G401 (cell line): Measurements from ENCODE around the gene TAF11L7. TPM values are rescaled to one million over a fixed set of nuclear protein-coding genes. Genes with fewer than 3 reads are reported as not detected.
"Not testable (repeated sequence)": the region's sequence is repeated elsewhere in the genome, so short reads cannot be mapped to it uniquely, and the experiment has no call there.

Source experiments
- DNase-seq: peaks from one replicate; pipeline ENCODE4 v3.0.0-alpha.2; 2015; ENCODE audit warnings: low spot score
- in situ Hi-C: cut with HindIII; loops from 2 replicates; pipeline ENCODE4 v1.10.0; 2016; ENCODE audit warnings: low sequenced_read_pairs, mixed read lengths
- total RNA-seq: library from RNA; depleted of rRNA; stranded (reverse); fragments of >200 nt; shearing (Covaris generic); gene quantifications from 2 replicates; pipeline ENCODE4 v1.2.3, GENCODE V29; 2014; rRNA removed

TAF11L7 gene
- not detected in 2 replicates for total RNA-seq

DNA sequence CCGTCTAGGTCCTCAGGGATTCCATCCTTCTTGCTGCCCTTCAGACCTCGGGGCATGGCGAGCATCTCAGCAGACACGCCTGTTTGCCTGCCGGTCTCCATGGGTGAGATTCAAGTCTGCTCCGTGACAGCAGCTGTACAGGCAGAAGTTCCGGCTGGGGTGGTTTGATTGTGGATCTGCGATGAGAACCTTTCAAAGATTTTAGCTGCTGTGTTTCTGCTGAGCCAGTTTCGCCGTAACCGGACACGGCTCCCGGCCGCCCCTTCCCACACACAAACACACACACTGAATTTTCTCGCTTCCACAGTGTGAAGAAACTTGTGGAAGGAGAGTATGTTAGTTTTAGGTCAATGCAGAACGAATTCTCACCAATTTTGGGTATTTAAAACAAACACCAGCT is at the start of gene TAF11L7:
Gene TAF11L7, minus strand, starts transcription at position 101 of the 400 bp plus-strand sequence.
- DNase-seq, in situ Hi-C loops: not testable (repeated sequence)

DNA sequence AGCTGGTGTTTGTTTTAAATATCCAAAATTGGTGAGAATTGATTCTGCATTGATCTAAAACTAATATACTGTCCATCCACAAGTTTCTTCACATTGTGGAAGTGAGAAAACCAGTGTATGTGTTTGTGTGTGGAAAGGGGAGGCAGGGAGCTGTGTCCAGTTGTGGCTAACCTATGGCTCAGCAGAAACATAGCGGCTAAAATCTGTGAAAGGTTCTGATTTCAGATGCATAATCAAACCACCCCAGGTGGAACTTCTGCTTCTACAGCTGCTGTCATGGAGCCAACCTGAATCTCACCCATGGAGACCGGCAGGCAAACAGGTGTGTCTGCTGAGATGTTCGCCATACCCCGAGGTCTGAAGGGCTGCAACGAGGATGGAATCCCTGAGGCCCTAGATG is 48.6 kb upstream of the TAF11L7 start, which contains the start of gene TAF11L14:
Gene TAF11L14, plus strand, starts transcription at position 301 of the 400 bp plus-strand sequence.
- in situ Hi-C loops: no loop called here
- DNase-seq: no peak

DNA sequence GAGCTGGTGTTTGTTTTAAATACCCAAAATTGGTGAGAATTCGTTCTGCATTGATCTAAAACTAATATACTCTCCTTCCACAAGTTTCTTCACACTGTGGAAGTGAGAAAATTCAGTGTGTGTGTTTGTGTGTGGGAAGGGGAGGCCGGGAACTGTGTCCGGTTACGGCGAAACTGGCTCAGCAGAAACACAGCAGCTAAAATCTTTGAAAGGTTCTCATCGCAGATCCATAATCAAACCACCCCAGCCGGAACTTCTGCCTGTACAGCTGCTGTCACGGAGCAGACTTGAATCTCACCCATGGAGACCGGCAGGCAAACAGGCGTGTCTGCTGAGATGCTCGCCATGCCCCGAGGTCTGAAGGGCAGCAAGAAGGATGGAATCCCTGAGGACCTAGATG is 46.2 kb upstream of the TAF11L7 start, which contains the start of gene TAF11L13:
Gene TAF11L13, plus strand, starts transcription at position 301 of the 400 bp plus-strand sequence.
- DNase-seq, in situ Hi-C loops: not testable (repeated sequence)

DNA sequence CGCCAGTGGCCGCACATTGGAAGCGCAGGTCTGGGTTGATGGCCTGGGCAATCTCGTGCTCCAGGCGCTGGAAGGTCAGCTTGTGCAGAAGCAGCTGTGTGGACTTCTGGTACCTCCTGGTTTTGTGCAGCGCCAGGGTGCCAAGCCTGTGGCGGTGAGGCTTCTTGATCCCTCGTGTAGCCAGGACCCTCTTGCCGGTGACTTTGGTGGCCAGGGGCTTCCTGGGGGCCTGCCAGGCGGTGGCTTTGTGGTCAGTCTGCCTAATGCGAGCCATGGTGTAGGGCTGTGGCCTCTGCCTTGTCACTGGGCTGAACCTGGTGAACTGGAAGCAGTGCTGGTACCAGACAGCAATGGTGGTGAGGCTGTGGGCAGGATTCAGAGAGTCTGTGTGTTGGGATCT is 40.1 kb upstream of the TAF11L7 start:
- no peak for DNase-seq
- in situ Hi-C loops: no loop called here

DNA sequence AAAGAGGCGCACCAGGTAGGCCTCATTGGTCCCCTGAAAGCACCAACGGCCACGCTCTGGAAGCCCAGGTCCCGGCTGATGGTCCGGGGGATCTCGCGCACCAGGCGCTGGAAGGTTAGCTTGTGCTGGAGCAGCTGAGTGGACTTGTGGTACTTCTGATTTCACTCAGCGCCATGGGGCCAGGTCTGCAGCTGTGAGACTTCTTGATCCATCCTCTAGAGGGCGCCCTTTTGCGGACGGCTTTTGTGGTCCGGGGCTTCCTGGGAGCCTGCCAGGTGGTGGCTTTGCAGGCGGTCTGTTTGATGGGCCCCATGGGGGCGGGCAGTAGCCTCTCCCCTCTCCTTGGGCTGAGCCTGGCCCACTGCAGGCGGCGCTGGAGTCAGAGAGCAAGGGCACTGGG is 35.1 kb upstream of the TAF11L7 start:
- in situ Hi-C loops: no loop called here
- DNase-seq: no peak

DNA sequence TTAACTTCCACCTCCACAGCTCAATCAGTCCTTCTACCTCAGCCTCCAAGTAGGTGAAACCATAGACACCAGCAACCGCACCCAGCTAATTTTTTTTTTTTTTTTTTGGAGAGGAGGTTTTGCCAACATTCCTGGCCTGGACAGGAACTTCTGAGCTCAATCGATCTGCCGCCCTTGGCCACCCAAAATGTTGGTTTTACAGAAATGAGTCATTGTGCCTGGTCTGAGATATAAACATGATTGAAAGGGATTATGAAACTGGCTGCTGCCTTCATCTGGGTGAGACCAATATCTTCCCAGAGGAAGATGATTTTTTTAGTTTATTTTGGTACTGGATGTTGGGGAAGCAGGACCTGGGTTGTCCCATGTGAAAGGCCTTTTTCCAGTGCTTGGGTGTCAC is 33.8 kb upstream of the TAF11L7 start:
- DNase-seq: no peak
- in situ Hi-C loops: no loop called here

DNA sequence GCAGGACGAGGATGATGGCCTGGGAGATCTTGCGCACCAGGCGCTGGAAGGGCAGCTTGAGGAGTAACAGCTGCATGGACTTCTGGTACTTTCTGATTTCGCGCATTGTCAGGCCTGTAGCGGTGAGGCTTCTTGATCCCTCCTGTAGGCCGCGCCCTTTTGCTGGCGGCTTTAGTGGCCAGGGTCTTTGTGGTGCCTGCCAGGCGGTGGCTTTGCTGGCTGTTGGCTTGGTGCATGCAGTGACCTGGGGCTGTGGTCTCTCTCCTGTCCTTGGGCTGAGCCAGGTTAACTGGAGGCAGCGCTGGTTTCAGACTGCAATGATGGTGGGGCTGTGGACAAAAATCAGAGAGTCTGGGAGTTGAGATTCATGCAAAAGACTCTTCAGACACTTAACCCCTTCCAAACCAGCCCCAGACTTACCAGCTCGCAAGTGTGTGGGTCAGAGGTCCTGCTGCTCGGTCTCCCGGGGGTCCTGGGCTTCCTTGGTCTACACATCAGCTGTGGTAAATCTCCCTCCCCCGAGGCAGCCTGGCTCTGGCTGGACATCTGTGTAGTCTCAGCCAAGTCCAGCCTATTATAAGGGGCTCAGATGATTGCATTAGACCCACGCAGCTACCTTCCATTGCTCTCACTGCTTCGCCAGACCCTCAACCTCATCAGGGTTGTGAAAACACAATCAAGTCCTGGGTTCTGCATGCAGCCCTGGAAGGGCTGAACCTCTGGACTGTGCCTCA is 29.5 kb upstream of the TAF11L7 start:
- DNase-seq: no peak
- in situ Hi-C loops: no loop called here

DNA sequence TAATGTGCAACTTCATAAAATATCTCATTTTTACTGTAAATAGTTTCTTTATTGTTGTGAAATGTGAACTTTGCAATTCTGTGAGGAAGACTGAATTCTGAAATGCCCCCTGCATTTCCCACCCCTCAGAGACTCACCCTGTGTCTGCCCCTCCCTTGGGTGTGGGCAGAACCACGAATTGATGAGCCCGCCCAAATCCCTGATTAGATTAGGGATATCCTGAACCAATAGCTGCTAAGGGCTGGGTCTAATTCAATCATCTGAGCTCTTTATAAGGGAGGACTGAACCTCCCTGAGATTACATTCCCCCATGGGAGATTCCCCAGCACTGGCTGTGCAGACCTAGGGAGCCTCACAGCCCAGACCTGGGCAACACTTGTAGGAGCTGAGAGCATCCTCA is 24.5 kb upstream of the TAF11L7 start, which contains the start of gene TAF11L12:
Gene TAF11L12, plus strand, starts transcription at position 301 of the 400 bp plus-strand sequence.
- DNase-seq, in situ Hi-C loops: not testable (repeated sequence)

DNA sequence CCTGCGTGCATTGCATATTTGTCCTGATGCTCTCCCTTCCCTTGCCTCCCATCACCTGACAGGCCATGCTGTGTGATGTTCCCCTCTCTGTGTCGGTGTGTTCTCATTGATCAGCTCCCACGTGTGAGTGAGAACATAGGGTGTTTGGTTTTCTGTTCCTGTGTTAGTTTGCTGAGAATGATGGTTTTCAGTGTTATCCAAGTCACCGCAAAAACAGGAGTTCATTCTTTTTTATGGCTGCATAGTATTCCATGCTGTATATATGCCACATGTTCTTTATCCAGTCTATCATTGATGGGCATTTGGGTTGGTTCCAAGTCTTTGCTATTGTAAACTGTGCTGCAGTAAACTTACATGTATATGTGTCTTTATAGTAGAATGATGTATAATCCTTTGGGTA is 21.9 kb upstream of the TAF11L7 start:
- in situ Hi-C loops, DNase-seq: not testable (repeated sequence)

DNA sequence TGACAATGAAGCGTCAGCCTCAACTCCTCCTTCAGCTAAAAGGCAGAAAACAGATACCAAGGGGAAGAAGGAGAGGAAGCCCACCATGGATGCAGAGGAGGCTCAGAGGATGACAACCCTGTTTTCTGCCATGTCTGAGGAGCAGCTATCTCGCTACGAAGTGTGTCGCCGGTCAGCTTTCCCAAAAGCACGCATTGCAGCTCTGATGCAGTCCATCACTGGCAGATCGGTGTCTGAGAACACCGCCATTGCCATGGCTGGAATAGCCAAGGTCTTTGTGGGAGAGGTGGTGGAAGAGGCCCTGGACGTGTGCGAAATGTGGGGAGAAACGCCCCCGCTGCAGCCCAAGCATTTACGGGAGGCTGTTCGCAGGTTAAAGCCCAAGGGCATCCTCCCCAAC is 19.4 kb upstream of the TAF11L7 start:
- no peak for DNase-seq
- in situ Hi-C loops: no loop called here

DNA sequence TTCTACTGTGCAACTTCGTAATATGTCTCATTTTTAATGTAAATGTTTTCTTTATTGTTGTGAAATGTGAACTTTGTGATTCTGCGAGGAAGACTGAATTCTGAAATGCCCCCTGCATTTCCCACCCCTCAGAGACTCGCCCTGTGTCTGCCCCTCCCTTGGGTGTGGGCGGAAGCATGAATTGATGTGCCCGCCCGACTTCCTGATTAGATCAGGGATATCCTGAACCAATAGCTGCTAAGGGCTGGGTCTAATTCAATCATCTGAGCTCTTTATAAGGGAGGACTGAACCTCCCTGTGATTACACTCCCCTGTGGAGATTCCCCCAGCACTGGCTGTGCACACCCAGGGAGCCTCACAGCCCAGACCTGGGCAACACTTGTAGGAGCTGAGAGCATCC is 18.3 kb upstream of the TAF11L7 start, which contains the start of gene TAF11L11:
Gene TAF11L11, plus strand, starts transcription at position 304 of the 400 bp plus-strand sequence.
- in situ Hi-C loops, DNase-seq: not testable (repeated sequence)

DNA sequence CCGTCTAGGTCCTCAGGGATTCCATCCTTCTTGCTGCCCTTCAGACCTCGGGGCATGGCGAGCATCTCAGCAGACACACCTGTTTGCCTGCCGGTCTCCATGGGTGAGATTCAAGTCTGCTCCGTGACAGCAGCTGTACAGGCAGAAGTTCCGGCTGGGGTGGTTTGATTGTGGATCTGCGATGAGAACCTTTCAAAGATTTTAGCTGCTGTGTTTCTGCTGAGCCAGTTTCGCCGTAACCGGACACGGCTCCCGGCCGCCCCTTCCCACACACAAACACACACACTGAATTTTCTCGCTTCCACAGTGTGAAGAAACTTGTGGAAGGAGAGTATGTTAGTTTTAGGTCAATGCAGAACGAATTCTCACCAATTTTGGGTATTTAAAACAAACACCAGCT is 12.2 kb upstream of the TAF11L7 start, which contains the start of gene TAF11L10:
Gene TAF11L10, minus strand, starts transcription at position 101 of the 400 bp plus-strand sequence.
- DNase-seq, in situ Hi-C loops: not testable (repeated sequence)

DNA sequence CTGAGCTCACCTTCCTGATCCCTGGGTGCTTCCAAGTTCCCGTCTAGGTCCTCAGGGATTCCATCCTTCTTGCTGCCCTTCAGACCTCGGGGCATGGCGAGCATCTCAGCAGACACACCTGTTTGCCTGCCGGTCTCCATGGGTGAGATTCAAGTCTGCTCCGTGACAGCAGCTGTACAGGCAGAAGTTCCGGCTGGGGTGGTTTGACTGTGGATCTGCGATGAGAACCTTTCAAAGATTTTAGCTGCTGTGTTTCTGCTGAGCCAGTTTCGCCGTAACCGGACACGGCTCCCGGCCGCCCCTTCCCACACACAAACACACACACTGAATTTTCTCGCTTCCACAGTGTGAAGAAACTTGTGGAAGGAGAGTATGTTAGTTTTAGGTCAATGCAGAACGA is 8.7 kb upstream of the TAF11L7 start, which contains the start of gene TAF11L9:
Gene TAF11L9, minus strand, starts transcription at position 140 of the 400 bp plus-strand sequence.
- in situ Hi-C loops, DNase-seq: not testable (repeated sequence)

DNA sequence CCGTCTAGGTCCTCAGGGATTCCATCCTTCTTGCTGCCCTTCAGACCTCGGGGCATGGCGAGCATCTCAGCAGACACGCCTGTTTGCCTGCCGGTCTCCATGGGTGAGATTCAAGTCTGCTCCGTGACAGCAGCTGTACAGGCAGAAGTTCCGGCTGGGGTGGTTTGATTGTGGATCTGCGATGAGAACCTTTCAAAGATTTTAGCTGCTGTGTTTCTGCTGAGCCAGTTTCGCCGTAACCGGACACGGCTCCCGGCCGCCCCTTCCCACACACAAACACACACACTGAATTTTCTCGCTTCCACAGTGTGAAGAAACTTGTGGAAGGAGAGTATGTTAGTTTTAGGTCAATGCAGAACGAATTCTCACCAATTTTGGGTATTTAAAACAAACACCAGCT is 5.3 kb upstream of the TAF11L7 start, which contains the start of gene TAF11L8:
Gene TAF11L8, minus strand, starts transcription at position 101 of the 400 bp plus-strand sequence.
- in situ Hi-C loops, DNase-seq: not testable (repeated sequence)

Other genes with a start within 250 kb of the TAF11L7 start
- not detected in 2 replicates for gene TAF11L2, start 87.5 kb downstream of the TAF11L7 start, total RNA-seq
- not detected in 2 replicates for gene TAF11L3, start 67.4 kb downstream of the TAF11L7 start, total RNA-seq
- gene TAF11L4, start 64.0 kb downstream of the TAF11L7 start, total RNA-seq: not detected in 2 replicates
- gene TAF11L5, start 60.5 kb downstream of the TAF11L7 start, total RNA-seq: not detected in 2 replicates
- gene TAF11L6, start 57.1 kb downstream of the TAF11L7 start, total RNA-seq: not detected in 2 replicates
- gene TAF11L8, start 5.2 kb upstream of the TAF11L7 start, total RNA-seq: not detected in 2 replicates
- not detected in 2 replicates for gene TAF11L9, start 8.6 kb upstream of the TAF11L7 start, total RNA-seq
- gene TAF11L10, start 12.1 kb upstream of the TAF11L7 start, total RNA-seq: not detected in 2 replicates
- 0.31 TPM in 1 of 2 replicates, not detected in the other for gene TAF11L11, start 18.4 kb upstream of the TAF11L7 start, total RNA-seq
- gene TAF11L12, start 24.6 kb upstream of the TAF11L7 start, total RNA-seq: 0.10 and 0.31 TPM in 2 replicates
- gene TAF11L13, start 46.3 kb upstream of the TAF11L7 start, total RNA-seq: not detected in 2 replicates
- gene TAF11L14, start 48.7 kb upstream of the TAF11L7 start, total RNA-seq: not detected in 2 replicates